ENCODE results near the gene GLI3. TPM values are rescaled to one million over a fixed set of nuclear protein-coding genes. Genes with fewer than 3 reads are reported as not detected.

The GLI3 gene
- total RNA-seq, 1 experiment from 2014 or later, result 4.4 TPM

- DNase-seq (ENCODE audit: low read depth), result no peak
Measured at GRCh38 chr7:42105554-42106358, 131.3 kb downstream of the GLI3 start.

- no peak for DNase-seq (ENCODE audit: low read depth)
Measured at GRCh38 chr7:42104694-42105093, 132.3 kb downstream of the GLI3 start.

GRCh38 chr7:42104231-42104630, 132.8 kb downstream of the GLI3 start:
- DNase-seq (ENCODE audit: low read depth), result no peak

- no peak for DNase-seq (ENCODE audit: low read depth)
Measured at GRCh38 chr7:42103456-42103855, 133.6 kb downstream of the GLI3 start.

- DNase-seq (ENCODE audit: low read depth), result no peak
Measured at GRCh38 chr7:42103020-42103419, 134.0 kb downstream of the GLI3 start.

- DNase-seq (ENCODE audit: low read depth), result peak; percentile 64
Measured at GRCh38 chr7:42102301-42102700, 134.7 kb downstream of the GLI3 start.

- DNase-seq (ENCODE audit: low read depth), result no peak
Measured at GRCh38 chr7:42100156-42100508, 136.9 kb downstream of the GLI3 start.

- DNase-seq (ENCODE audit: low read depth), result no peak
Measured at GRCh38 chr7:42099470-42100155, 137.4 kb downstream of the GLI3 start.

GRCh38 chr7:42099066-42099465, 137.9 kb downstream of the GLI3 start:
- DNase-seq (ENCODE audit: low read depth), result no peak

GRCh38 chr7:42097752-42098151, 139.3 kb downstream of the GLI3 start:
- peak; percentile 98 for DNase-seq (ENCODE audit: low read depth)

- peak; percentile 89 for DNase-seq (ENCODE audit: low read depth)
Measured at GRCh38 chr7:42096681-42097561, 140.1 kb downstream of the GLI3 start.

GRCh38 chr7:42096268-42096667, 140.7 kb downstream of the GLI3 start:
- peak; percentile 27 for DNase-seq (ENCODE audit: low read depth)

- DNase-seq (ENCODE audit: low read depth), result no peak
Measured at GRCh38 chr7:42095791-42096190, 141.2 kb downstream of the GLI3 start.

- peak; percentile 84 for DNase-seq (ENCODE audit: low read depth)
Measured at GRCh38 chr7:42093349-42093905, 143.6 kb downstream of the GLI3 start.

- no peak for DNase-seq (ENCODE audit: low read depth)
Measured at GRCh38 chr7:42091461-42092291, 145.3 kb downstream of the GLI3 start.

- DNase-seq (ENCODE audit: low read depth), result no peak
Measured at GRCh38 chr7:42090806-42091205, 146.2 kb downstream of the GLI3 start.

GRCh38 chr7:42090056-42090455, 147.0 kb downstream of the GLI3 start:
- peak; percentile 6 for DNase-seq (ENCODE audit: low read depth)

- no peak for DNase-seq (ENCODE audit: low read depth)
Measured at GRCh38 chr7:42087616-42088015, 149.4 kb downstream of the GLI3 start.

- DNase-seq (ENCODE audit: low read depth), result no peak
Measured at GRCh38 chr7:42085531-42085930, 151.5 kb downstream of the GLI3 start.

- DNase-seq (ENCODE audit: low read depth), result no peak
Measured at GRCh38 chr7:42084263-42084662, 152.7 kb downstream of the GLI3 start.

GRCh38 chr7:42083284-42083683, 153.7 kb downstream of the GLI3 start:
- DNase-seq (ENCODE audit: low read depth), result no peak
